ENCODE results near the gene BNIPL.

Gene BNIPL

DNA sequence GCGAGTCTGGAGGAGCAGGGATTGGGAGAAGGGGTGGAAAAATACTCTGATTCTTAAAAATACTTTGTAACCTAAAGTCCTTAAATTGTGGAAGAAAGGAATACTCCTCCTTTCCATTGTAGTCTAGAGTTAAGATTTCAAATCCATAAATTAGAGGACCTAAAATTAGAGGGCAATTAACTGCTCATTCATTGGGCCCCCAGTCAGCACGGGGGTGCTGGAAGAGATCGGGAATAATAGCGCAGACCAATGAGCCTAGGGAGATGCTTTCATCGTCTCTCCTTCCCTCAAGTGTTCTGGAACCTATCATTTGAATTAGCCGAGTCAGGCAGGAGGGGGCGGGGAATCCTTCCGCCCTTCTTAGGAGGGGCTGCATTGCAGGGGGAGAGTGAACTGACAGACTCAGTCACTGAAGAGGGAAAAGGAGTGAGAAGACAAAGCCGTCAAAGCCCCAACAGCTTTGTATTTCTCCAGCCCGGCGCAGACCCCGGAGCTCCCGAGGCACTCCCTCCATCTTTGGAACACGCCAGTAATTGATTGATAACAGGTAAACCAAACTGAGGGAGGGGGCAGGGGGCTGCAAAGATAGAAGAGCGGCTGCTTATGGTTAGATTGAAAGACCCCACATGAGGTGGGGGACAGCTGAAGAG is 23.7 kb downstream of the BNIPL start, which contains the start of gene MLLT11:
TSS of gene MLLT11 (plus strand) at position 391 of the 650 bp plus-strand sequence. CDS start 6,828 bp downstream, outside the sequence.
- DNase-seq, result no peak

DNA sequence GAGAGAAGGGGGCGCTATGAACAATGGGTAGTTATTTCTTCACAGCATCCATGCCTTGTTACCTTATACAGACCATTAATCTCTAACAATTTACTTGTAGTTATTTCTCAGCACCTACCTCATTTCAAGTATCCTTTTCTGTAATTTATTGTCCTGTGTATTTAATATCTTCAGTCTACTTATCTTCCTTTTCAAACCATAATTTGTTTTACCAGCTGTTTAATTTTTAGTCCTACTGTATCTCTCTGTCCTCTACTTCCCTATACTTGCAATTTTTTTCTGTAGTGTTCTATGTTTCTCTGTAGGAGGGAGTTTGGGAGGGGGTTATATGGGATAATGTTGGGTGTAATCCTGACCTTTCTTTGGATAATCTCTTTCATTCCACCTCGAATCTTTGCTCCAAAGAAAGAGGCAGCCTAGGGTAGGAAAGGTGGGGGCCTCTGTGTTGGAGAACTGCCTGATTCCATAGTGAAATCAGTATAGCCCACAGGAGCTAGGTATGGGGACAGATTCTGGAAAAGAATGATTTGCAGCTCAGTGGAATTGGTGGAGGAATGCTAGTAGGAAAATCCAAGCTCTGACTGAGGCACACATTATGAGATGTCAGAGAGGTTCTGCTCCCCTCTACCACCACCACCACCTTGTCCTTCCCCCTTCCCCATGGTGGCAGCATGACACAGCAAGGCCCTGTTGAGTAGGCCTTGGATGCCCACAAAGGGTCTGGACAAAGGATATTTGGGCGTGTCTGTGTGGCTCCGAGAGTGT is 24.5 kb downstream of the BNIPL start:
- no peak for DNase-seq

DNA sequence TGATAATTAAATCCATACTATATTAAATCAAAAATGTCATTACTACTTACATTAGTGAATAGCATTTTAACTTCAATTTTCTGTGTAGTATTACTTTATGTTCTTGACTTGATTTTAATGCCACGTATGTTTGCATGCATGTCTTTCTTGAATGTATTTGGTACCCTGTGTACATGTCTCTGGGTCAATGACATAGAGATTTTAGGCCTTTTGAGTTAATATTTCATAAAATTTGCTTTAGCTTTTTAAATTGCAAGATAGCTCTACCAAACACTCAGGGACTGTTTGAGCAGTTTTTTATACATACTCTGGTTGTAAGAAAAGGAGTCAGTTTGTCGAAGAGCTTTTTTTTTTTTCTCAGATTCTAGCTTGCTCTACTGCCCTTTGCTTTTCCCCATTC is 25.3 kb downstream of the BNIPL start:
- no peak for DNase-seq

DNA sequence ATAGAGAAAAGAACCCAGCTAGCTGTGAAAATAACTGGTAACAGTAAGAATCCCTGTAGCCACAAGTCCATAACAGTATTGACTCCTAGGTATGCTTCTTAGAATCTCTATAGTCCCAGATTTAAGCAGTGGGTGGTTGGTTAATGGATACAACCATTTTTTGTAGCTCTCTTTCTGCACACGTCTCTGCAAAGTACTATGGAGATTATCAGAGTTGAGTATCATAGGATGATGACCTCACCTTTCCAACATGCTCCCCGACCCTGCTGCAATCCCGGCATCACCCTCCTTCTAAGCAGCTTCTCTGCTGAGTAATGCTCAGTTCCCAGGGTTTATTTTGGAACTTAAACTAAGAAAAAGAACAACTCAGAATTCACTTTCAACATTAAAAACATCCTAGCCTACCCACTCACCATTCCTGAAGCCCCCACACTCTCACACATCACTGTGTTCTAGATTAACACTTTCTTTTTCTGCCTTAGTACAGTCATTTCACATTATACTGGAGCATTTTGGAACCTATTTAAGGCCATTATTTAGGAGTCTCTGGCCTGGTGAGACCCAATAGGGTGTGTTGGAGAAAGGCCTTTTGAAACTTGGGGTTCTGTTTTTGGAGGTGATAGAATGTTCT is 26.5 kb downstream of the BNIPL start:
- DNase-seq, result no peak

DNA sequence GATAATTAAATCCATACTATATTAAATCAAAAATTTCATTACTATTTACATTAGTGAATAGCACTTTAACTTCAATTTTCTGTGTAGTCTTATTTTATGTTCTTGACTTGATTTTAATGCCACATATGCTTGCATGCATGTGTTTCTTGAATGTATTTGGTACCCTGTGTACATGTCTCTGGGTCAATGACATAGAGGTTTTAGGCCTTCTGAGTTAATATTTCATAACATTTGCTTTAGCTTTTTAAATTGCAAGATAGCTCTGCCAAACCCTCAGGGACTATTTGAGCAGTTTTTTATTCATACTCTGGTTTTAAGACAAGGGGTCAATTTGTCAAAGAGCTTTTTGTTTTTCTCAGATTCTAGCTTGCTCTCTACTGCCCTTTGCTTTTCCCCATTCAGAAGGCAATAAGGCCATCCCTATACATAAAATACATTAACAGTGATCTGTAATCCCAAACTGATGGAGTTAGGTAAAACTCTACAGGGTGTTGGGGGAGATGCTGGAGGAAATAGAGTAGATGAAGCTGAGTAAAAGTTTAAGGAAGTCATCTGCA is 28.8 kb downstream of the BNIPL start:
- DNase-seq, result no peak

DNA sequence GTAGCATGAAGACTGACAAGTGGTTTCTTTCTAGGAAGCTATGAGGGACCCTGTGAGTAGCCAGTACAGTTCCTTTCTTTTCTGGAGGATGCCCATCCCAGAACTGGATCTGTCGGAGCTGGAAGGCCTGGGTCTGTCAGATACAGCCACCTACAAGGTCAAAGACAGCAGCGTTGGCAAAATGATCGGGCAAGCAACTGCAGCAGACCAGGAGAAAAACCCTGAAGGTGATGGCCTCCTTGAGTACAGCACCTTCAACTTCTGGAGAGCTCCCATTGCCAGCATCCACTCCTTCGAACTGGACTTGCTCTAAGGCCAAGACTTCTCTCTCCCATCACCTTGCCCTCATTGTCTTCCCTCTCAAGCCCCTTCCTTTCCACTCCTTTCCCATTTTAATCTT is 30.8 kb downstream of the BNIPL start:
- no peak for DNase-seq

DNA sequence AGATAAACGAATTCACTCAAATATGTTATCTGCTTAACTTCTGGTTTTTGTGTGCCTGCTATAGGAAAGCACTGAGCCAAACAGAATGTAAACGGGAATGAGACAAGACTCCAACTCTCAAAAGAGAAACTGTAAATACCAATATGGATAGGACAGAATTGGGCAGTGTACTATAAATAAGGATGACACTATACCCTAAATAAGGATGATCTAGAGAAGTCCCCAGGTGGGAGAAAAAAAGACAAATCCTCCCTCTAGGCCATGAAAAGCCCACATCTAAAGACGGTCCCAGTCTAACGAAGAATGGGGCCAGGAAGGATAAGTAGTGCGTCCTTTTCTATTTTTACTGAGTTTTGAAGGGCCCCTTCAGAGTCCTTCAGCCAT is 32.7 kb downstream of the BNIPL start:
- DNase-seq, result no peak

DNA sequence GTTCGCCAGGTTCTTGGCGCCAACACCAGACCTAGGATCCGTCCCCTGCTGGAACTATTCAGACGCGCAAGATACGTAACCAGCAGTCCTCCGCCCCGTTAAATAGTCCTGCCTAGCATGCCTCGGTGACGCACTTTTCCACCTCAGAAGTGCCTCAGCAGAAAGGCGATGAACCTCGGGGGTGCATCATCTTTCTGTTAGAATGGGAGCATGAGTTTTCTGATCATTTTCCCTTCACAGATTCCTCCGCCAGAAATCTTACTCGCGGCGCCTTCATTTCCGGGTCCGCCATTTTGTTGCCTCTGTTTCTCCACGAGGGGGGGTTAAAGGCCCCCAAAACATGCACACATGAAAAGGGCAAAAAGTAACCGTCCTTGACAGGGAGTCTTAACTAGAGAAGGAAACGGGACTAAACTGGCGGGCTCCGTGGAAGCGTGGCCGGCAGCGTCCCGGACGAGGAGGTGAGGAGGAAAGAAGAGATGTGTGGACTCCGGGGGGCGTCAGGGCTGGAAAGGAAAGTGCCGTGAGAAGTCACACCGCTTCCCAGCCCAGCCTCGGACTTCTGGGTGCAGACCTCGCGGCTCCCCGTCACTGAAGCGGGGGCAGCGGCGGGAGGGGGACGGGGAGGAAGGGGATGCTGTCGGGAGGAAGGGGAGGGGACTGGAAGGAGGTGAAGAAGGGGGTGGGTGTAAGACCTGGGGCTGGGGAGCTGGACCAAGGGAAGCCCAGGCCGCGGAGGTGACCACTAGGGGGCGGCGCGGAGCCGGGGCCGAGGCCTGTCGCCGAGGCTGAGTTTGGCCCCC is 34.3 kb downstream of the BNIPL start, which contains the start of gene GABPB2:
TSS of gene GABPB2 (plus strand) at position 288 of the 803 bp plus-strand sequence. CDS start 17,429 bp downstream, outside the sequence.
- peak; percentile 84 for DNase-seq

DNA sequence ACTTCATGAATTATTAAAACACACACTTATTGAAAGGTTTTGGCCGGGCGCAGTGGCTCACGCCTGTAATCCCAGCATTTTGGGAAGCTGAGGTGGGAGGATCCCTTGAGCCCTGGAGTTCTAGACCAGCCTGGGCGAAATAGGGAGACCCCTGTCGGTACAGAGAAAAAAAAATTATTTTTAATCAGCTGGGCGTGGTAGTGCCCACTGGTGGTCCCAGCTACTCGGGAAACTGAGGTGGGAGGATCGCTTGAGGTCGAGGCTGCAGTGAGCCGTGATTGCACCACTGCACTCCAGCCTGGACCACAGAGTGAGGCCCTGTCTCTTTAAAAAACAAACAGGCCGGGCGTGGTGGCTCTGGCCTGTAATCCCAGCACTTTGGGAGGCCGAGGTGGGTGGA is 35.8 kb downstream of the BNIPL start:
- no peak for DNase-seq

DNA sequence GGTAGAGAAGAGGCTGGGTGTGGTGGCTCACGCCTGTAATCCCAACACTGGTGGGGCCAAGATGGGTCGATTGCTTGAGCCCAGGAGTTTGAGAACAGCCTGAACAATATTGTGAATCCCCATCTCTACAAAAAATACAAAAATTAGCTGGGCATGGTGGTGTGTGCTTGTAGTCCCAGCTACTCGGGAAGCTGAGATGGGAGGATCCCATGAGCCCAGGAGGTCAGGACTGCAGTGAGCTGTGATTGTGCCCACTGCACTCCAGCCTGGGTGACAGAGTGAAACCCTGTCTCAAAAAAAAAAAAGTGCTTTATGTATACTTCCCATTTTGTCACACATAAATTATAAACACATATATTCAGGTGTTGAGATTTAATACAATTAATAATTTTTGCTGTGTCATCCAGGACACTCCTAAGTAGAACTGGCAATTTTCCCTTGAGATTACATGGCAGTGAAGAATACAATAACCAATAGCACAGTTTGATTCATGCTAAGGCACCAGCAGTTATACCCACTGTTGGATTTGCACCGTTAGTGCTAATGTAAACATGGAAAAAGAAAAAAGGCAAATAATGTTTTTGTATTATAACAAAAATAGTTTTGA is 49.7 kb downstream of the BNIPL start:
- no peak for DNase-seq
